Measurements from ENCODE around the gene RGS6.

RGS6 gene

GRCh38 chr14:72541546-72541945, 609.3 kb downstream of the RGS6 start:
- no peak for DNase-seq

- DNase-seq: no peak
Measured at GRCh38 chr14:72543341-72543740, 611.1 kb downstream of the RGS6 start.

- no peak for DNase-seq
Measured at GRCh38 chr14:72544615-72545387, 612.6 kb downstream of the RGS6 start.

GRCh38 chr14:72545411-72546311, 613.4 kb downstream of the RGS6 start:
- DNase-seq: no peak

- DNase-seq: no peak
Measured at GRCh38 chr14:72546344-72547016, 614.3 kb downstream of the RGS6 start.

GRCh38 chr14:72547999-72548398, 615.8 kb downstream of the RGS6 start:
- no peak for DNase-seq

- no peak for DNase-seq
Measured at GRCh38 chr14:72549026-72549425, 616.8 kb downstream of the RGS6 start.

- DNase-seq: no peak
Measured at GRCh38 chr14:72549854-72550253, 617.6 kb downstream of the RGS6 start.

- no peak for DNase-seq
Measured at GRCh38 chr14:72550513-72550912, 618.3 kb downstream of the RGS6 start.

GRCh38 chr14:72552236-72552635, 620.0 kb downstream of the RGS6 start:
- no peak for DNase-seq

- no peak for DNase-seq
Measured at GRCh38 chr14:72553161-72553560, 620.9 kb downstream of the RGS6 start.

GRCh38 chr14:72553656-72554055, 621.4 kb downstream of the RGS6 start:
- DNase-seq: no peak

GRCh38 chr14:72554401-72554800, 622.2 kb downstream of the RGS6 start:
- no peak for DNase-seq

- no peak for DNase-seq
Measured at GRCh38 chr14:72554994-72555608, 622.9 kb downstream of the RGS6 start.

- DNase-seq: no peak
Measured at GRCh38 chr14:72555609-72556000, 623.4 kb downstream of the RGS6 start.

GRCh38 chr14:72557671-72558070, 625.4 kb downstream of the RGS6 start:
- no peak for DNase-seq

GRCh38 chr14:72558721-72559120, 626.5 kb downstream of the RGS6 start:
- no peak for DNase-seq

GRCh38 chr14:72559202-72559601, 627.0 kb downstream of the RGS6 start:
- DNase-seq: no peak

- DNase-seq: no peak
Measured at GRCh38 chr14:72559669-72560255, 627.5 kb downstream of the RGS6 start.

- DNase-seq: no peak
Measured at GRCh38 chr14:72560331-72560730, 628.1 kb downstream of the RGS6 start.

- DNase-seq: no peak
Measured at GRCh38 chr14:72560889-72561493, 628.8 kb downstream of the RGS6 start.

GRCh38 chr14:72562300-72562699, 630.1 kb downstream of the RGS6 start:
- DNase-seq: no peak

Data from activated effector memory CD4-positive, alpha-beta T cell treated with Interleukin-2 at 50 U/mL for 16 hours (primary cell).